Hematopoietic multipotent progenitor cell treated with erythropoietin and hydrocortisone succinate and interleukin-3 and kit ligand, for 15 days (in vitro differentiated cells): ENCODE measurements around the gene GRIN2D.
"Not testable (repeated sequence)": the region's sequence is repeated elsewhere in the genome, so short reads cannot be mapped to it uniquely, and the experiment has no call there.

Experiments used
- DNase-seq: peaks from one replicate; pipeline ENCODE4 v3.0.0-alpha.2; 2015; ENCODE audit warnings: low spot score

The GRIN2D gene

GRCh38 chr19:48371771-48372170 is 21.7 kb upstream of the GRIN2D start:
- DNase-seq = not testable (repeated sequence)

- DNase-seq = no peak
These were observed 20.6 kb upstream of the GRIN2D start for GRCh38 chr19:48372904-48373303.

GRCh38 chr19:48373567-48373966 is 19.9 kb upstream of the GRIN2D start:
- DNase-seq = no peak

GRCh38 chr19:48378194-48378570 is 15.3 kb upstream of the GRIN2D start:
- no peak for DNase-seq

- no peak for DNase-seq
These were observed 14.4 kb upstream of the GRIN2D start for GRCh38 chr19:48379058-48379457.

- DNase-seq = no peak
These were observed 12.1 kb upstream of the GRIN2D start for GRCh38 chr19:48381178-48381950.

- no peak for DNase-seq
These were observed 11.2 kb upstream of the GRIN2D start for GRCh38 chr19:48382286-48382685.

- DNase-seq = no peak
These were observed 7.9 kb upstream of the GRIN2D start for GRCh38 chr19:48385461-48386087.

- no peak for DNase-seq
These were observed 6.5 kb upstream of the GRIN2D start for GRCh38 chr19:48386981-48387380.

- peak; percentile 70 for DNase-seq
These were observed 3.0 kb upstream of the GRIN2D start for GRCh38 chr19:48390188-48391099.

- DNase-seq = peak; percentile 76
These were observed 2.1 kb upstream of the GRIN2D start, which contains the start of gene KDELR1 for GRCh38 chr19:48391100-48392005. KDELR1 (minus strand) TSS chr19:48391551; CDS start chr19:48391358, 193 bp downstream.

GRCh38 chr19:48392006-48392344 is 1.5 kb upstream of the GRIN2D start:
- not testable (repeated sequence) for DNase-seq

GRCh38 chr19:48392860-48393558 is 459 bp upstream of the GRIN2D start:
- DNase-seq = no peak

- DNase-seq = no peak
These were observed 1.1 kb downstream of the GRIN2D start for GRCh38 chr19:48394331-48395169.

- DNase-seq = no peak
These were observed 1.6 kb downstream of the GRIN2D start for GRCh38 chr19:48395170-48395455.

GRCh38 chr19:48395499-48395898 is 2.0 kb downstream of the GRIN2D start:
- DNase-seq = no peak

GRCh38 chr19:48396016-48396823 is 2.8 kb downstream of the GRIN2D start:
- DNase-seq = no peak

- no peak for DNase-seq
These were observed 3.3 kb downstream of the GRIN2D start for GRCh38 chr19:48396824-48397176.

GRCh38 chr19:48397263-48398101 is 4.0 kb downstream of the GRIN2D start:
- DNase-seq = no peak
